PC-9 (cell line): ENCODE results near the gene GSTA3.

Source experiments
- EZH2 ChIP-seq: fragments of 200-600 bp; sonication (generic); IDR thresholded peaks from 2 replicates; pipeline ENCODE4 v1.8.0; 2017; ENCODE audit warnings: antibody characterized with exemption, low read depth
- TF ChIP-seq, protein P1 (sequence below): fragments of 200-600 bp; sonication (generic); conservative IDR thresholded peaks from 2 replicates; pipeline ENCODE4 v1.6.1; 2017; ENCODE audit warnings: mixed run types, antibody characterized with exemption, mild to moderate bottlenecking, moderate library complexity

DNA sequence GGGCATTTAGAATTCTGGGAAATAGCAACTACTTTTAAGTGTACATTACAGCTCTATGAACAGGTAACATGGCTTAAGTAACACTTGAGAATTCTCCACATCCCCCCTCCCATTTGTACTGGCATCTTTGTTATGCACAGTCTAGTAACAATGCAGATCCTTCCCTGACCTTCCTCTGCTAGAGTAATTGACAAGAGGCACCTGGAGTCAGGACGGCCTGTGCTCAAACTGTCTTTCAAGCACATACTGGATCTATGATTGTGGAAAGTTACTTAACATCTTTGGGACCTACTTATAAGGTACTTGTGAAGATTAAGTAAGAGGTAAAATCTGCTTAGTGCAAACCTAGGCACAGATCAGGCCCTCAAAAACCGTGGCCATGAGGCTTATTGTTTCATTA is 21.9 kb upstream of the GSTA3 start:
- TF ChIP-seq, protein P1, sequence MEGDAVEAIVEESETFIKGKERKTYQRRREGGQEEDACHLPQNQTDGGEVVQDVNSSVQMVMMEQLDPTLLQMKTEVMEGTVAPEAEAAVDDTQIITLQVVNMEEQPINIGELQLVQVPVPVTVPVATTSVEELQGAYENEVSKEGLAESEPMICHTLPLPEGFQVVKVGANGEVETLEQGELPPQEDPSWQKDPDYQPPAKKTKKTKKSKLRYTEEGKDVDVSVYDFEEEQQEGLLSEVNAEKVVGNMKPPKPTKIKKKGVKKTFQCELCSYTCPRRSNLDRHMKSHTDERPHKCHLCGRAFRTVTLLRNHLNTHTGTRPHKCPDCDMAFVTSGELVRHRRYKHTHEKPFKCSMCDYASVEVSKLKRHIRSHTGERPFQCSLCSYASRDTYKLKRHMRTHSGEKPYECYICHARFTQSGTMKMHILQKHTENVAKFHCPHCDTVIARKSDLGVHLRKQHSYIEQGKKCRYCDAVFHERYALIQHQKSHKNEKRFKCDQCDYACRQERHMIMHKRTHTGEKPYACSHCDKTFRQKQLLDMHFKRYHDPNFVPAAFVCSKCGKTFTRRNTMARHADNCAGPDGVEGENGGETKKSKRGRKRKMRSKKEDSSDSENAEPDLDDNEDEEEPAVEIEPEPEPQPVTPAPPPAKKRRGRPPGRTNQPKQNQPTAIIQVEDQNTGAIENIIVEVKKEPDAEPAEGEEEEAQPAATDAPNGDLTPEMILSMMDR = no peak
- no peak for TF ChIP-seq EZH2
